HepG2 (cell line): ENCODE measurements around the gene PTGR1.

Experiments
- ATF1 ChIP-seq: IDR thresholded peaks from 2 replicates; pipeline ENCODE4 v1.6.1; 2016; ENCODE audit warnings: mild to moderate bottlenecking, control low read depth
- BHLHE40 ChIP-seq: IDR thresholded peaks from 2 replicates; pipeline ENCODE4 v1.6.1; 2011; ENCODE audit warnings: low read length, improper control_type of control experiment
- CEBPZ ChIP-seq: IDR thresholded peaks from 2 replicates; pipeline ENCODE4 v1.6.1; 2012; ENCODE audit warnings: low read length, improper control_type of control experiment
- POLR2A ChIP-seq, 2 experiments: IDR thresholded peaks; 2 replicates each; pipeline ENCODE4 v1.6.1; 2011; ENCODE audit warnings: low read depth in 2 of 2, low read length in 2 of 2, mild to moderate bottlenecking in 1 of 2, moderate library complexity in 1 of 2; ENCODE audit not compliant: insufficient read depth in 1 of 2
- PRDM4 ChIP-seq: sonication (generic); formaldehyde crosslinking; IDR thresholded peaks from 2 replicates; pipeline ENCODE4 v1.9.0; 2021; ENCODE audit warnings: missing genetic modification reagents, borderline replicate concordance
- SP1 ChIP-seq, 2 experiments: fragments of 450-650 bp in 1 of 2; sonication (generic) in 1 of 2; formaldehyde crosslinking in 1 of 2; IDR thresholded peaks; 2 replicates each; pipeline versions ENCODE4 v1.4.0 to v1.6.1; 2016 to 2020; ENCODE audit warnings: missing genetic modification reagents in 1 of 2
- ZNF367 ChIP-seq: sonication (generic); formaldehyde crosslinking; IDR thresholded peaks from 2 replicates; pipeline ENCODE4 v1.4.0; 2020; ENCODE audit warnings: missing genetic modification reagents, borderline replicate concordance
- ZSCAN5A ChIP-seq: sonication (generic); formaldehyde crosslinking; IDR thresholded peaks from 2 replicates; pipeline ENCODE4 v1.8.0; 2022; ENCODE audit warnings: mild to moderate bottlenecking, missing genetic modification reagents, borderline replicate concordance

- no peak for TF ChIP-seq CEBPZ
- TF ChIP-seq ATF1, result peak; percentile 81
- 0 out of 2 replicates have a peak, but pooled peaks have one; percentile 4 for TF ChIP-seq BHLHE40
- peak; percentile 99 to 100 for TF ChIP-seq POLR2A (IDR thresholded peaks at IDR 0.05; ENCODE audit: insufficient read depth in 1 of 2, low read depth in 2 of 2, low read length in 2 of 2)
- no peak for TF ChIP-seq SP1 (IDR thresholded peaks at IDR 0.05)
- TF ChIP-seq SP1 (CRISPR knock-in tag; IDR thresholded peaks at IDR 0.05), result no peak
- no peak for TF ChIP-seq ZNF367 (CRISPR knock-in tag)
- no peak for TF ChIP-seq ZSCAN5A (CRISPR knock-in tag)
- TF ChIP-seq PRDM4 (CRISPR knock-in tag), result 0 out of 2 replicates have a peak, but pooled peaks have one; percentile 4
Observed at GRCh38 chr9:111631214-111631971, 31.9 kb upstream of the PTGR1 start, which contains the start of gene DNAJC25.
